CD4-positive, alpha-beta T cell treated with Interleukin-15 for 4 hours (primary cell): ENCODE results near the gene ATRNL1.

Experiments
- DNase-seq: peaks from one replicate; pipeline ENCODE4 v3.0.0-alpha.2; 2020; ENCODE audit warnings: low spot score

ATRNL1 gene

DNA sequence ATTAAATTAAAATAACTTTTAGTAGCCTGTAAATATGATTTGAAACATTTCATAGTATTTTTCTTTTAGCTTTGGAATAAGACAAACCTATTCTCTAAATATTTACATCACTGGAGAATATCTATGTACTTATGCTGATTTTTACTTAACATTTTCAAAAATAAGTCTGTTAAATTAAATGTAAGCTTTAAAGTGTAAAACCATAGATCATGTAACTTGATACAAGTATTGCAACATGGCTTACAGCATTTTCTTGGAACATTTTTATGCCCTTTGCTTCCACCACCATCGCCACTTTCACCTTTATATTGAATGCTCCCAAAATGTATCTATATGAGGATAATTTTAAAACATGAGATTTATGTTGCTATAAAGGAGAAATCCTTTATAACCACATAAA, 752.8 kb downstream of the ATRNL1 start:
- DNase-seq: no peak

DNA sequence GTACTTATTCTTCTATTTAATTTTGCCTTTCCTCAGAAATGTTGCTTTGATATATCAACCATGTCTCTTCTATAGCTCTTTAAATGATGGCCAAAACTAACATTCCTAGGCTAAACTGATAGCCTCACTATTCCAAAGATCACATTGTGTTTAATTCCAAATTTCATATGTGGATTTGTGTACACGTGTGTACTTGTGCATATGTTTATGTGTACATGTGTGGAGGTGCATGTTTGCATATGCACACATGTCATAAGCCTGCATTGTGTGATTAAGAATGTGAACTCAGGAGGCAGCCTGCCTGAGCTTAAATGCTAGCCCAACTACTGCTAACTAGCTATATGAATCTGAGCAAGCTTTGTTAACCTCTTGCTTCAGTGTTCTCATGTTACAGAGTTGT, 753.4 kb downstream of the ATRNL1 start:
- DNase-seq: no peak

DNA sequence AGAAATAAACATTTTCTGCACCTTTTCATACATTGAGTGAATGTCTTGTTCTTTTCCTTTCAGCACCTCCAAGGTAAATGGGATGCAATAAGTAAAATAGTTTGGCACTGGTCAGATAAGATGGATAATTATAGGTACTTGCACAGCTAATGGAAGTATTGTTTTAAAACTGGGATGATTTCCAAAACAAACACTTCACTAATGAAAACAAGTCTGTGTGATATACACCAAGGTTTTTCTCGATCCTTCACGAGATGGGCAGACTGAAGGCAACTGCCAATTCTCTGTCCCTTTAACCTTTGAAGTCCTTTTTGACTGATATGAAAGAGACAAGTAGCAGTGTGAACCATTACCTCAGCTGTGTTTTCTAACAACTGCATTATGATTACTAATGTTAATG, 756.0 kb downstream of the ATRNL1 start:
- no peak for DNase-seq

DNA sequence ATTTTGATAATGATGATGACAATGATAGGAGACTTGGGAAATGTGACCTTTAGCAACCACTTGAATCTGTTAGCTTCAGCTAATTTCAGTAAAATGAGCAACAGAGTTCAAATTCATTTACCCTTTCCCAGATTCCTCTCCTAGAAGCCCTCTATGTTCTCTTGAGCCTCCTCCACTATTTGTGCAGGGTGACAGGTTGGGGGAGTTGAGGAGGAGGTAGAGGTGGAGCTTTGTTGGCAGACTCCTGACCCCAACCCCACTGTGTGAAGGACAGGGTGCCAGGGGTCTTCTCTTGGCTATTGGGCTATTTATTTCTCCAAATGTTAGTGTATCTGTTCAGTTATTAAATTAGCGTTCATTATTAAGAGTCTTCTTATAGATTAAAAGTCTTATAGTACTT, 757.5 kb downstream of the ATRNL1 start:
- no peak for DNase-seq

DNA sequence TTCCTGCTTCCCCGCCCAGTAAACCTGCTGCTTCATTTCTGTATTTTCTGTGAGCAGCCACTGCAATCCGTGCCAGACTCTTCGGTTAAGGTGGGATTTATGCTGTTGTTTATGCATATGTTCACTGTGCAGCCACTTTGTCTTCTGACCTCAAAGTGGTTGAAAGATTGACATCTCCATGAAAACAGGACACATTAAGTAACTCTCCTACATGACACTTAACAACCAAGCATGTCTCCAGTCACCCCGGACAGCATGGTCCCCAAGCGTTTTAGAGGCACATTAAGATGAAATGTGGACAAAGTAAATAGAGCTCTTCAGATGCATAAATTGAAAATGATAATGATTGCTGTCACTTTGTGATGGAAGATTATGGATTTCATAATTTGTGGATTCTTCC, 758.5 kb downstream of the ATRNL1 start:
- DNase-seq: no peak

DNA sequence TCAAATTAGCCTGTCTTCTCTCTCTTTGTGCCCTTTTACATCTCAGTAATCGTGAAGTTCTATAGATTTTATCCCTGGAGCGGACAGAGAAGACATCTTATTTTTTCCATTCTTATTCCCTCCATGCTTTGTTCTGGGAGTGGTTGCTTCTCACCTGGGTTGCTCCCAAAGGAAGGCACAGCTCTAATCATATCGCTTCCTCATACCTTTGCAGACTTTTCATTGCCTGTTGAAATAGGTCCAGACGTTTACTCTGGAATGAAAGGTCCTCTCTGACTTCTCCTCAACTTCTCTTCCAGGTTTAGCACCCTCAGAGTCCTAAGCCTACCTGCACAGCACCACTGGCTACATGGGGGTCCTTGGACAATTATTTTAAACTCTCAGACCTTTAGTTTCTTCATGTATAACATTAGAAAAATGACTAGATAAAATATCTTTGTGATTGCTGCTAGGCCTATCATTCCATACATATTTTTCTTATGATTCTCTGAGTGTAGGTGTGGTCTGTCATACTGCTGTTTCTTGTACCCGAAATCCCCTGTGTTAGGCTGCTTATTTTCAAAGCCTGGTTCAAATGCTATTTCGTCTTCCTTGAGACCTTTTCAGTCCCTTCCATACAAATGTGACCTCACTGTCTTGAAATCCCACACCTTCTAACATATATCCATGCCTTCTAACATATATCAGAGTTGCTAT, 761.7 kb downstream of the ATRNL1 start:
- no peak for DNase-seq

DNA sequence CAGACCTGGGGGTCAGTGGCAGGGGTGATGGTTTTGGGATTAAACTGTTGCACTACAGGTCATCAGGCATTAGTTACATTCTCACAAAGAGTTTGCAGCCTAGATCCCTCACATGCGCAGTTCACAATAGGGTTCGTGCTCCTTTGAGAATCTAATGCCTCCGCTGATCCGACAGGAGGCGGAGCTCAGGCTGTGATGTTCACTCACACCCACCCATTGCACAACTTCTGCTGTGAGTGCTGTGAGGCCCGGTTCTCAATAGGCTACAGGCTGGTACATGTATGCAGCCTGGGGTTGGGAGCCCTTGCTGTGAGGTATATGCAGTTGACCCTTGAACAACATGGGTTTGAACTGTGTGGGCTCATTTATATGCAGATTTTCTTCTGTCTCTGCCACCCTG, 763.4 kb downstream of the ATRNL1 start:
- DNase-seq: no peak

DNA sequence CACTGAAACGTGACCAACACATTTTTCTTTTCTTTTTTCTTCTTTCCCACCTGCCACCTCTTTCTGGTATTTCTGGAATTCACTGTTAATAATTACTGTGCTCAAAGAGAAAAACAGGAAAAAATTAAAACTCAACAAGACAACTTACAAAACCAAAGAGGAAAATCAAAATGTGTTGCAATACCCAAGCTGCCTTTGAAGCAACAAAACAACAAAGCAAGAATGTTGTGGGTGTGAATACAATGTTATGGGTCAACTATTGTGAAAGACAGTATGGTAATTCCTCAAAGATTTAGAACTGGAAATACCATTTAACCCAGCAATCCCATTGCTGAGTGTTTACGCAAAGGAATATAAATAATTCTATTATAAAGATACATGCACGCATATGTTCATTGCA, 764.7 kb downstream of the ATRNL1 start:
- DNase-seq: no peak

DNA sequence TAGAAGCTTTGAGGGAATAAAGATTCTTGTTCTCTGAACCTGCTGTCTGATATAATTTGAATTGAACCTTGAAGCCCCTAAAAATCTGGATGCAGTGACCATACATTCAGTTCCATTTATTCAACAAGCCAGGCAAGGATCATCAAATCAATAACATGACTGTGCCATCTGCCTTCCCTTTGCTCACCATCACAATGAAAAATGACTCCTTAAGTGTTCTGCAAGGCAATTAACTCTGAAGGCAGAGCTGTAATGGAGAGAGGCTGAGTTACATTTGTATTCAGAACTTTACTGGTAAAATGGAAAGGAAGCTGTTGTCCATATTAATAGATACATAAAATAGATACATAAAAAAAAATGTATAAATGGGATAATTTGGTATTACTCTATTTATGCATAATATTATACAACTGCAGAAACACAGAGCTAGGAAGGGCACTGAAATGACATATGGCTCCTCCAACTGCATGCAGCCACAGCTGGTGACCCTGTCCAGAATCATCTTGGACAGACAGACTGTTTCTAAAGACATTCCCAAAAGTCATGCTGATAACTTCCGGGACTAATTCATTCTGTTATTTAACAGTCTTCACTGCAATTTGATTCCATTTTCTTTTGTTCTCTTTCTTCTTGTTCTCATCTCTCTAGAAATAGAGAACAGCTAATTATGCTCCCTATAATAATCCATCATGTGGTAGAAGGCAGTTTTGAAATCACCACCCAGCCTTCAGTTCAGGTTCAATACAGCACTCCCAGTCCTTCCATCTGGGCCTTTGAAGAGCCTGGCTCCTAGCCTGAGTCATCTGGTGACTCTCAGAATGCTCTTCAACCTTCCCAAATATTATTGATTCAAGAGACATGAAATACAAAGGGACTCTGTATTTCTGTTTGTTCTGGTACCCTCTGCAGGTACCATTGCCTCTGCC, 767.3 kb downstream of the ATRNL1 start:
- no peak for DNase-seq

DNA sequence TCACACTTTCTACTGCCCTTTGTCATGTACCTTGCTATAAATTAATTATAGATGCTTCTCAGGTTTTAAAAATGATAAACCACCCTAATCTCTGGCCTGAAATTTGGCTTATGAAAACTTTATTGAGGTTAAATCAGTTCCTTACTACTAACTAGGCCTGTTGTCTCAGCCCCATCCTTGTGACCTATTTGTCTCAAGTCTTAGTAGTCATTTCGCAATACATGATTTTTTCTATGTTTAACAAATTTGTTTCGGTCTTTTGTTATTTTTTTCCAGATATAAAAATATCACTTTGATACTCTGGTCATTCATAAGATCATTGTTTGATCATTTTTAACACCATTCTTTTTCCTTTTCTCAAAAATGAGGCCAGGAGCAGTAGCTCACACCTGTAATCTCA, 768.3 kb downstream of the ATRNL1 start:
- no peak for DNase-seq

DNA sequence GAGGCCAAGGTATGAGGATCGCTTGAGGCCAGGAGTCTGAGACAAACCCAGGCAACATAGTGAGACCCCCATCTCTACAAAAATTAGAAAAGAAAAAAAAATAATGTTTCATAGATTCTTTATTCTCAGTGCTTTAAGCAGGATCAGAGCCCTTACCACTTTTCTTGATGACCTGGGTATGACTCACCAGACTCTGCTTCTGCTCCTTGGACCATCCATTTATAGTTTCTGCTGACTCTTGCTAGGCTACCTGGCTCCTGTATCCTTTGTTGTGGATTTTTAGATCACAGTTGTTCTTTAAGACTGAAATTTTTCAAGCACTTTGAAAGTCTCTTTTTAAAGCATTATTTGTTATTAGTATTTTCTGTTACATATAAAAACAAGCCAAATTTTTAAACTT, 768.7 kb downstream of the ATRNL1 start:
- no peak for DNase-seq

DNA sequence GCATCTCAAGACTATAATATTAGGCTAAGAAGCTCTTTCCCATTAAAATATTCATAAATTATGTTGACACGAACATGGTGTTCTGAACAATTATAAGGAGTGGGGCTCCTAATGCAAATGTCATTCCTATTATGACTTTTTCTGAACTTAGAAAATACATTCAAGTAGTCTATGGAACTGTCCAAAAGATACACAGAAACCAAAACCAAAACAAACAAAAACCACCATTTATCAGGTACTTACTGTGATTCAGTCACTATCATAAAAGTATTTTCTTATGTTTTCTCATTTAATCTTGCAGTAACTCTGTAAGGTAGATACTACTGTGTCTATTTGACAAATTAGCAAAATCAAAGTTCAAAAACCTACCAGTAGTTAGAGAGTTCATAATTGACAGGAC, 773.0 kb downstream of the ATRNL1 start:
- no peak for DNase-seq

DNA sequence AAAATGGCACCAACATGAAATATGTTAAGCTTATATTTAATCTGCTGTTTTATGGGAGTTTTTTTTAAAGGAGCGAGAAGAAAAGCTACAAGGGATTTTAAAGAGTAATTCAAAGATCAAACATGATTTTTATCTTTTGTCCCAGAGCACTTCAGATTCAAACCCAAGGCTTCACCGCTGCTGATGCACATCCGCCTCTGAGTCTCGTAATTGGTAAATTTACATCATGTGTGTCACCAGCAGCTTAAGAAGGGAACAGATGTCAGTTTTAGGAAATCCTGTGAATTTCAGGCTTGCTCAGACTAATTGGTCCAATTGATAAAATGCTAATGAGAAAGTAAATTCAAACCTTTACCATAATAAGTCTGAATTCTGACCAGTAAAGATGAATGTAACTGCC, 773.5 kb downstream of the ATRNL1 start:
- DNase-seq: no peak

DNA sequence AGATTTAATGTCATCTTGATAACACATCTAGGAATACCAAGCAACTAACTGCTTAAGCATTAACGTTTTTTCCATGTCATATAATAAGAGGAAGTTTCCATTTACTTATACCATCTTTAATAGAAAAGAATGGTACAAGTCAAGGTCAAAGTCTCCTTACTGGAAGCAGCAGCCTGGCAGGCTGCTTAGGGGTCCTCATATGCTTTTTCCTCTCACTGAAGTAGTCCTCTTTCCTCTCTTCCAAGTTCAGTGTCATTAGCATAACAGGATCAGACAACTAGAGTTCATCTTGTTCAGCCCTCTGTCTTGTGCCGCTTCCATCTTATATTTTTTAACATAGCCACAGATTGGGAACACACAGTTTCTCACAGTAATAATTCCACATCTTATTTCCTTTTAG, 774.1 kb downstream of the ATRNL1 start:
- DNase-seq: no peak

DNA sequence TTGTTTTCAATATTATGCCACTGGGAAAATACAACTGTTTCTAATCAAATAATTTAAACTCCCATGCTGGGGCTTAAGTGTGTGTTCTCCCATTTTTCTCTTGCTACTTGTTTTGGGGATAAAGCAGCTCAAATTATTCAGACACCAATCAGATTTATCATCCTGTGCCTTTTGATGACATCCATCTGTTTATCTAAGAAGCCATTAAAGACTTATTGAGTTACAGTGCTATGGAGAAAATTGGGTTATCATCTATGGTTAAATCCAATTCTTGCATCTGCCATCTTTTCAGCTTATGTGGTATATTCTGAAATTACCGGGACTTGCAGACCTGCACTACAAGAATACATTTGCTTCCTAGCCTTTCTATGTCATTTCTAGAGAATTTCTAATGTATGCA, 778.7 kb downstream of the ATRNL1 start:
- no peak for DNase-seq

DNA sequence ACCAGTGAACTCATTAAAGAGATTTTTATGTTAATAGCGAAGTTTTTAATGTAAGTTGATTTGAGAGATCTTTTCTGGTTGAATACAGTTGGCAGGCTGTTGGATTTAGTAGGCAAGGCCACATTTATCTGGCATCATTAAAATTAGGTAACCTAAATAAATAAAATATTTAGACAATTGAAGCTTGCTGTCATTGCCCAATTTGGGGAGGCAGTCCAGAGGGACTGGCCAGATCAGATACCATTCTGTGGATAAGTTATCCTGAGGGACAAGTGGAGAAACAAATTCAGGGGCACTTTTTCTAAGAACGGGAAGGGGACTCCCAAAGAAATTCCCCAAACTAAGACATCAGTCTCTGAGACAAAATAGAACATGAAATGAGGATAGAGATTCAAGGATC, 782.0 kb downstream of the ATRNL1 start:
- DNase-seq: no peak

DNA sequence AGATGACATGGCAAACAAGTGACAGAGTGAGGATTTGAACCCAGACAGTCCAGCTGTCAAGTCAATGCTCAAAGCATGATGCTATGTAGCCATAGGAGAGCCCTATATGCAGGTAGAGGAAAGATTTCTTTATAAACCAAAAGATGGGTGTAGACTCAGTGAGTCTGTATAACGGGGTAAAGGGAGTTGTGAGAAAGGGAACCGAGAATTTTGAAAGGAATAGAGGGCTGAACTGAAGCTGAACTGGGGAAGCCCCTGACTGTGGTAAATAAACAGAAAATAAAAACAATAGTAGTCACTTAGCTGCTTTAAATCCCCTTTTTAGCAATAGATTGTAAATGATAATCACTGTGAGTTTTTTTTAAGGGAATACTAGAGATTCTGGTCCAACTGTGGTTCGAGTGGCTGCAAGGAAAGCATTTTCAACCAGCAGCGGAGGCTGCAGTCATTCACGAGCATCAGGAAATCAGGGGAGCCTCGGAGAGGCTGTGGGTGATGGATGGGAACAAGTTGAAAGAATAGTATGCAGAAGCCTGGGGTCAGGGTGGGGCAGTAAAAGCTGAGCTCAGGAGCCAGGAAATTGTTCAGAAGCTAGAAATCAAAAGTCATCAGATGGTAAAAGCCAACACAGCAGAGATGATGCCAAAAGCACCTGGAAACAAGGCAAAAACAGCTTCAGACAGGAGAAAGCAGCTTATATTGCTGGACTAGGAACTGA, 786.4 kb downstream of the ATRNL1 start:
- no peak for DNase-seq

DNA sequence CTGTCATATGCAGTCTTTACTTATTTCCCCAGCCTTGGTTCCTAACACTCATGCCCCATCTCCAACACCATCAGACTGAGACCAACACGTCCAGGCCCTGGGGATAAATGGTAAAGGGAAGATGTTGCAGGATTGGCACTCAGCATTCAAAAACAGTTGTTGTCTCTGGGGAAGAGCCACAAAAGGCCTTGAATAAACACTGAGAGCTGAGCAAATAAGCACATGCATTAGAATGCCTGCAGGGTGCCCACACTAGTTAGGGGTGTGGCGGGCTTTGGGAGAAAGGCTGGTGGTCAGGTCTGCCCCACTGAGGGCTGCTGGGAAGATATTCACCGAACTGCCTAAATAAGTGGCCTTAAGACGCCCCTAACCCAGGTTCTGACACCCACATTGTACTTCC, 788.9 kb downstream of the ATRNL1 start:
- no peak for DNase-seq

DNA sequence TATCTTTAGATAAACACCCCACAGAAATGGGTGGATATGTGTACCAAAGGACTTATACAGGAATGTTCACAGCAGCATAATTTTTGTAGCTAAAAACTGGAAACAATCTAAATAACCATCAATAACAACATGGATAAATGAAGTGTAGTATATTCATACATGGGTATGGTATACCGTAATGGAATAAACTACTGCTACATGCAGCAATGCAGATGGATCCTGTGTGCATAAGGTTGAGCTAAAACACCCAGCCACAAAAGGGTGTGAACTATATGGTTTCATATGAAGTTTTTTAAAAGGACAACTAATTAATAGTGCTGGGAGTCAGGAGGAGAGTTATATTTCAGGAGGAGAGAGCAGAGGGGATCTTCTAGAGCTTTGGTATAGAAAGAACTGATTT, 790.2 kb downstream of the ATRNL1 start:
- DNase-seq: no peak

DNA sequence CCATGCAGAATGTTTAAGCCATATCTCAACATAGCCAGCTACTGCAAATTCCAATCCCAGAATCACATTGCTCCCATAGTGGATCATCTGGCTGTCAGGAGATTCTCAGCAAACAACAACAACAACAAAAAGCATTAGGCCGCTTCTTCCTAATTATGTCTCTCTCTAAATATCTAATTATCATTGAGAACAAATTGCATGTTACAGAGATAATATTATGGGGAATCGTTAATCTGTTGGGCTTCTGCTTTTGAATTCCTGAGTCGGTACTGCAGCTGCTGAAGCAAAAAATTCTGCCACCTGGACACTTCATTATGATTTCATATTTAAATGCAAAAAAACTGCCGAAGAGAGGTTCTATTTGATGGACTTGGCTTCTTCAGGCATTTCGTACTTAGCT, 791.2 kb downstream of the ATRNL1 start:
- no peak for DNase-seq

DNA sequence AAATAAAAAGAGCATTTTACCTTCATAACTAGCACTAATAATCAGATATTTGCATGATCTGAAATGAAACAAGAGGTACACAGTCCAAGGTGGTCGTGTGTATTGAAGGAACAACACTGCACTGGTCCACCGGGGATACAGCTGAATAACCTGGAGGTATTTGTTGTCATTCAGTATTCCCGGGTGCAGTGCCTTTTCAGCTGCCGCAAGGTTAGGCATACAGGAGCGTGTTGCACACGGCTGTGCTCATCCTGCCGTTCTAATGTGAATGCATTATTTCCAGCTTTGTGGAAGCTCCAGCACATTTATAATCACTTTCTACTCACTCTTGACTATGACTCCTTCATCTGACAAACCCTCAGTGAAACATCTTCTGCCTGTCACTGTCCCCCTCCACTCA, 802.0 kb downstream of the ATRNL1 start:
- no peak for DNase-seq

DNA sequence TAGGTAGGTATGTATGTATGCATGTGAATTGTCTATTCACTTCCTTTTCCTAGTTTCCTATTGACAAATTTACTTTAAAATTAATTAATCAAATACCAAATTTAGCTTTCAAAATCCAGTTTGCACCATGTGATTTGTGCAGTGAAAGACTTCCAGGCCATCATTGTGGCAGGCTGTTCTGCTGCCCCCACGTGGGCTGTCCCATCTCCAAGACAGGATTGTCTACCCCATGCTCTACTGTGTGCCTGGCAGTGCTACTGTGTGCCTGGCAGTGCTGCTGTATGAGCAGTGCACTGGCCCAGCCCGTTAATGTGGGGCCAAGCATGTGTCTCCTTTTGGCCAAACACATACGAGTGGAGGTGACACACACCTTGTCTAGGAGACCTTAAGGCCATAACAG, 805.1 kb downstream of the ATRNL1 start:
- DNase-seq: no peak

DNA sequence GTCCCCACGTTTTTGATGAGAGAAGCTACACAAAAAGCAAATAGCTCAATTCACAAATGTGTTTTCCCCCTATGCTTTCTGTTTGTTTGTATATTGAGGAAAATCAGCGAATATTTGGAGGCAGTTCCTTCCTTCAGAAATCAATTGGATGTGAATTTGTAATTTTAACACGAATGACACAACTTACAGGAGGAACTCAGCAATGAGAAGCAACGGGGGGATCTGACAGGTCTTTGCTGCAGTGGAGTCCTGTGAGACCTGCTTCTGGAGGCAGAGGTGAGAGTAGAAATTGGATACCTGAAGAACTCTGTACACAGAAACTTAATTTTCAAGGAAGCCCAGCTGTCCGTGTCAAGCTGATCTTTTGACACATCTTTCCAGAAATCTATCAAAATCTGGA, 809.4 kb downstream of the ATRNL1 start:
- DNase-seq: no peak
